Renal cortex interstitium (tissue), 11 donors: ENCODE results near the gene UBAC2. TPM values are rescaled to one million over a fixed set of nuclear protein-coding genes. Genes with fewer than 3 reads are reported as not detected.

ENCODE experiments used
- DNase-seq, 11 donors: peaks; one replicate each; pipeline ENCODE4 v3.0.0-alpha.2; 2013; ENCODE audit warnings: low read depth in 9 of 11, low spot score in 4 of 11; ENCODE audit errors: extremely low read depth in 1 of 11
- polyA plus RNA-seq, 3 donors: library from polyadenylated mRNA; unstranded; fragments of 120-200 nt; gene quantifications; one replicate each; pipeline ENCODE4 v1.2.1, GENCODE V29; 2013; ENCODE audit not compliant: insufficient read length in 3 of 3

The UBAC2 gene
- polyA plus RNA-seq, 3 donors = 77.7 to 98.0 (median 95.3) TPM

GRCh38 chr13:99299256-99299919, 98.7 kb downstream of the UBAC2 start:
- DNase-seq = no peak

- DNase-seq = no peak
Measured at GRCh38 chr13:99299920-99300341, 99.3 kb downstream of the UBAC2 start.

GRCh38 chr13:99301056-99301838, 100.6 kb downstream of the UBAC2 start:
- no peak for DNase-seq

- no peak for DNase-seq
Measured at GRCh38 chr13:99301913-99302636, 101.4 kb downstream of the UBAC2 start.

- no peak for DNase-seq
Measured at GRCh38 chr13:99302637-99303505, 102.2 kb downstream of the UBAC2 start.

GRCh38 chr13:99303863-99304521, 103.3 kb downstream of the UBAC2 start:
- DNase-seq = no peak

- DNase-seq = no peak
Measured at GRCh38 chr13:99304541-99304940, 103.9 kb downstream of the UBAC2 start.

- DNase-seq = no peak
Measured at GRCh38 chr13:99305158-99305557, 104.5 kb downstream of the UBAC2 start.

- DNase-seq = no peak
Measured at GRCh38 chr13:99305566-99305965, 104.9 kb downstream of the UBAC2 start.

- DNase-seq = peak in 3 of 11 donors; percentile 21 to 41 (median 30)
Measured at GRCh38 chr13:99307247-99307646, 106.6 kb downstream of the UBAC2 start, which contains the start of gene GPR183. Gene GPR183 (minus strand): TSS chr13:99307399. CDS start chr13:99296145, 11,254 bp downstream.

GRCh38 chr13:99307648-99308339, 107.1 kb downstream of the UBAC2 start:
- DNase-seq = no peak

- DNase-seq = no peak
Measured at GRCh38 chr13:99308471-99309087, 107.9 kb downstream of the UBAC2 start.

GRCh38 chr13:99310382-99311031, 109.9 kb downstream of the UBAC2 start:
- DNase-seq = no peak

- no peak for DNase-seq
Measured at GRCh38 chr13:99311137-99311536, 110.5 kb downstream of the UBAC2 start.

- DNase-seq = no peak
Measured at GRCh38 chr13:99311748-99312492, 111.3 kb downstream of the UBAC2 start.

- no peak for DNase-seq
Measured at GRCh38 chr13:99312493-99312883, 111.8 kb downstream of the UBAC2 start.
